Erythroblast (primary cell): ENCODE measurements around the gene ST3GAL6.

Experiments
- DNase-seq, 2 experiments: peaks; one replicate each; lab custom pipeline; 2025; lab: John Stamatoyannopoulos, UW
- GATA1 ChIP-seq: IDR thresholded peaks from 2 replicates; pipeline ENCODE4 v1.6.1; 2011; ENCODE audit warnings: low read depth, mild to moderate bottlenecking, control low read depth, low read length, moderate library complexity
- POLR2A ChIP-seq: IDR thresholded peaks from 2 replicates; pipeline ENCODE4 v1.6.1; 2011; ENCODE audit warnings: mild to moderate bottlenecking, low read length

Gene ST3GAL6

GRCh38 chr3:98791341-98792325 is 28.5 kb downstream of the ST3GAL6 start:
- no peak for TF ChIP-seq POLR2A
- TF ChIP-seq GATA1: no peak
- no peak for DNase-seq

GRCh38 chr3:98793971-98794370 is 30.8 kb downstream of the ST3GAL6 start:
- DNase-seq: no peak
- TF ChIP-seq POLR2A: no peak
- no peak for TF ChIP-seq GATA1

- DNase-seq: no peak
- TF ChIP-seq GATA1 (no peak), POLR2A (no peak)
Measured at GRCh38 chr3:98796334-98796733, 33.2 kb downstream of the ST3GAL6 start.

- TF ChIP-seq GATA1 (no peak), POLR2A (no peak)
- no peak for DNase-seq
Measured at GRCh38 chr3:98797905-98798304, 34.8 kb downstream of the ST3GAL6 start.

- DNase-seq: no peak
- TF ChIP-seq GATA1 (no peak), POLR2A (no peak)
Measured at GRCh38 chr3:98798820-98799219, 35.7 kb downstream of the ST3GAL6 start.

- TF ChIP-seq POLR2A: no peak
- no peak for TF ChIP-seq GATA1
- DNase-seq: no peak
Measured at GRCh38 chr3:98799479-98799878, 36.3 kb downstream of the ST3GAL6 start.

GRCh38 chr3:98800401-98800800 is 37.3 kb downstream of the ST3GAL6 start:
- TF ChIP-seq POLR2A: no peak
- TF ChIP-seq GATA1: no peak
- no peak for DNase-seq

GRCh38 chr3:98801043-98801747 is 38.1 kb downstream of the ST3GAL6 start:
- no peak for TF ChIP-seq GATA1
- no peak for TF ChIP-seq POLR2A

GRCh38 chr3:98805571-98805970 is 42.4 kb downstream of the ST3GAL6 start:
- TF ChIP-seq POLR2A: no peak
- no peak for TF ChIP-seq GATA1
- DNase-seq: no peak

More at GRCh38 chr3:98801043-98801747, 38.1 kb downstream of the ST3GAL6 start:
- no peak for DNase-seq

GRCh38 chr3:98806521-98806920 is 43.4 kb downstream of the ST3GAL6 start:
- DNase-seq: no peak
- no peak for TF ChIP-seq GATA1
- TF ChIP-seq POLR2A: no peak

- no peak for DNase-seq
- TF ChIP-seq POLR2A: no peak
- TF ChIP-seq GATA1: no peak
Measured at GRCh38 chr3:98807011-98807410, 43.9 kb downstream of the ST3GAL6 start.

GRCh38 chr3:98807561-98807960 is 44.4 kb downstream of the ST3GAL6 start:
- no peak for TF ChIP-seq GATA1
- no peak for TF ChIP-seq POLR2A
- no peak for DNase-seq

- TF ChIP-seq GATA1 (no peak), POLR2A (no peak)
- no peak for DNase-seq
Measured at GRCh38 chr3:98808071-98808470, 44.9 kb downstream of the ST3GAL6 start.

- no peak for DNase-seq
- TF ChIP-seq POLR2A (no peak), GATA1 (no peak)
Measured at GRCh38 chr3:98809557-98809956, 46.4 kb downstream of the ST3GAL6 start.
